Ascending aorta (tissue), 2 donors: ENCODE results near the gene RPL13. TPM values are rescaled to one million over a fixed set of nuclear protein-coding genes. Genes with fewer than 3 reads are reported as not detected.
A peak's percentile ranks its signal among the peaks of the same experiment; 100 is the strongest.

Experiments used
- DNase-seq, 2 donors: peaks; one replicate each; pipeline ENCODE4 v3.0.0-alpha.2; 2019; ENCODE audit warnings: low spot score in 2 of 2
- H3K27ac ChIP-seq, 2 donors: fragments of 200-600 bp; sonication (generic); one replicate each; pipeline ENCODE4 v1.5.1; 2016 to 2017; ENCODE audit warnings: mild to moderate bottlenecking in 1 of 2
- H3K27me3 ChIP-seq: fragments of 200-600 bp; sonication (generic); one replicate; pipeline ENCODE4 v1.5.1; 2017
- H3K36me3 ChIP-seq, 2 donors: fragments of 200-600 bp; sonication (generic); one replicate each; pipeline ENCODE4 v1.5.1; 2016
- H3K4me1 ChIP-seq, 2 donors: fragments of 200-600 bp; sonication (generic); one replicate each; pipeline ENCODE4 v1.5.1; 2016 to 2017; ENCODE audit warnings: mild to moderate bottlenecking in 1 of 2
- H3K4me3 ChIP-seq, 2 donors: fragments of 200-600 bp; sonication (generic); one replicate each; pipeline ENCODE4 v1.5.1; 2016 to 2017; ENCODE audit warnings: mild to moderate bottlenecking in 1 of 2
- H3K9me3 ChIP-seq, 2 donors: fragments of 200-600 bp; sonication (generic); one replicate each; pipeline ENCODE4 v1.5.1; 2016
- intact Hi-C: fragments of 100-400 bp; cut with DNase I; formaldehyde crosslinking; loops from one replicate; pipeline ENCODE4 v1.15.1; 2023
- total RNA-seq: library from RNA; depleted of rRNA; stranded (reverse); fragments of >200 nt; gene quantifications from one replicate; pipeline ENCODE4 v1.1.0, GENCODE V29; 2016
- TF ChIP-seq, protein P1 (sequence below), 3 experiments: fragments of 200-600 bp in 2 of 3; fragments of 450-650 bp in 1 of 3; sonication (generic) in 2 of 3; IDR thresholded peaks; one replicate each; pipeline ENCODE4 v1.5.1; 2016 to 2019; ENCODE audit warnings: antibody characterized with exemption in 3 of 3, mild to moderate bottlenecking in 1 of 3, moderate library complexity in 1 of 3

Gene RPL13
- total RNA-seq, 1 donor from 2014 or later = 8,360 TPM

DNA sequence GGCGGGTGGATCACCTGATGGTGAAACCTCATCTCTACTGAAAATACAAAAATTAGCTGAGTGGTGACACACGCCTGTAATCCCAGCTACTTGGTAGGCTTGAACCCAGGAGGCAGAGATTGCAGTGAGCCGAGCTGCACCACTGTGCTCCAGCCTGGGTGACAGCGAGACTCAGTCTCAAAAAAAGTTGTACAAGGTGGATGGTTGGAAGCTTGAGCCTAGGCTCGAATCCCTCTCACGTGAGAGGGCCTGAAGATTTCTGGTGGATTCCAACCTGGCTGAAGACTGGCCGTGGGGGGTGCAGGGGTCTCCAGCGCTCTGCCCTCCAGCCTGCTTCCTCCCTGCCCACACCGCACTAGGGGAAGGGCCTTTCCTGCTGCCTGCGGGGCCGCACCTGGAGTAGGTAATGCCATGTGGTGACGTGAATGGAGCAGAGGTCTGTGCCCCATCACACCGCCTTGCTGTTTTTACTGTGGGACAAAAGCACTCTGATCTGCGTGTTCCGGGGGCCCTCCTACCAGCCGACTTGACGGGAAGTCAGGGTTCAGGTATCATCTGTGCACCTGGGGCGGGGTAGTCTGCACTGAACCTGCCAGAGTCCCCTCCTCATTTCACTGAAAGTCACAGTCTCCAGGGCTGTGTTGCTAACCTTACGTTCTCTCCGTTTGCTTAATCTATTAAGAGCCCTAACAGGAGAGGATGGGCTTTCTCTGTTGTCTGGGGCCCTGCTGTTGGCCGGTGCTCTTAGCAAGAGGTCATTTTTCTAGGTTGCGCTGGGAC lies 4.2 kb downstream of the RPL13 start:
- Histone ChIP-seq H3K27ac (no peak overlapping the region), H3K27me3 (no peaks in the 10 kb centered on the region), H3K36me3 (peaks cover 34 to 37% of the 10 kb centered on the region in 2 donors), H3K4me3 (no peak overlapping the region), H3K4me1 (peaks cover 18 to 20% of the 10 kb centered on the region in 2 donors), H3K9me3 (no peaks in the 10 kb centered on the region)
- intact Hi-C loops = no loop called here
- DNase-seq = no peak
- TF ChIP-seq, protein P1, sequence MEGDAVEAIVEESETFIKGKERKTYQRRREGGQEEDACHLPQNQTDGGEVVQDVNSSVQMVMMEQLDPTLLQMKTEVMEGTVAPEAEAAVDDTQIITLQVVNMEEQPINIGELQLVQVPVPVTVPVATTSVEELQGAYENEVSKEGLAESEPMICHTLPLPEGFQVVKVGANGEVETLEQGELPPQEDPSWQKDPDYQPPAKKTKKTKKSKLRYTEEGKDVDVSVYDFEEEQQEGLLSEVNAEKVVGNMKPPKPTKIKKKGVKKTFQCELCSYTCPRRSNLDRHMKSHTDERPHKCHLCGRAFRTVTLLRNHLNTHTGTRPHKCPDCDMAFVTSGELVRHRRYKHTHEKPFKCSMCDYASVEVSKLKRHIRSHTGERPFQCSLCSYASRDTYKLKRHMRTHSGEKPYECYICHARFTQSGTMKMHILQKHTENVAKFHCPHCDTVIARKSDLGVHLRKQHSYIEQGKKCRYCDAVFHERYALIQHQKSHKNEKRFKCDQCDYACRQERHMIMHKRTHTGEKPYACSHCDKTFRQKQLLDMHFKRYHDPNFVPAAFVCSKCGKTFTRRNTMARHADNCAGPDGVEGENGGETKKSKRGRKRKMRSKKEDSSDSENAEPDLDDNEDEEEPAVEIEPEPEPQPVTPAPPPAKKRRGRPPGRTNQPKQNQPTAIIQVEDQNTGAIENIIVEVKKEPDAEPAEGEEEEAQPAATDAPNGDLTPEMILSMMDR (IDR thresholded peaks at IDR 0.05) = no peak

DNA sequence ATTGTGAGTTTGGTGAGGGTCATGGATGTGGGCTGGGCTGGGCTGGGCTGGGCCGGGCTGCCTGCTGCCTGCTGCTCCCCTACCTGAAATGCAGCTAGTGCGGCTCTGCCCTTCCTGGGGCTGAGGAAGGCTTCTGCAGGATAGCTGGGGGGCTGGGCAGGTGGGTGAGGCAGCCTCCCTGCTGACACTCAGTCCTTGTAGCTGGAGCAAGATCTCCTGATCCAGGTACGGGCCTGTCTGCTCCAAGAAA lies 4.7 kb downstream of the RPL13 start:
- intact Hi-C loops = no loop called here
- Histone ChIP-seq H3K4me1 (peaks cover 17 to 20% of the 10 kb centered on the region in 2 donors), H3K9me3 (no peaks in the 10 kb centered on the region), H3K27me3 (no peaks in the 10 kb centered on the region), H3K36me3 (peaks cover 34 to 37% of the 10 kb centered on the region in 2 donors), H3K27ac (no peak overlapping the region), H3K4me3 (no peak overlapping the region)
- TF ChIP-seq, protein P1 (IDR thresholded peaks at IDR 0.05) = no peak
- DNase-seq = no peak

DNA sequence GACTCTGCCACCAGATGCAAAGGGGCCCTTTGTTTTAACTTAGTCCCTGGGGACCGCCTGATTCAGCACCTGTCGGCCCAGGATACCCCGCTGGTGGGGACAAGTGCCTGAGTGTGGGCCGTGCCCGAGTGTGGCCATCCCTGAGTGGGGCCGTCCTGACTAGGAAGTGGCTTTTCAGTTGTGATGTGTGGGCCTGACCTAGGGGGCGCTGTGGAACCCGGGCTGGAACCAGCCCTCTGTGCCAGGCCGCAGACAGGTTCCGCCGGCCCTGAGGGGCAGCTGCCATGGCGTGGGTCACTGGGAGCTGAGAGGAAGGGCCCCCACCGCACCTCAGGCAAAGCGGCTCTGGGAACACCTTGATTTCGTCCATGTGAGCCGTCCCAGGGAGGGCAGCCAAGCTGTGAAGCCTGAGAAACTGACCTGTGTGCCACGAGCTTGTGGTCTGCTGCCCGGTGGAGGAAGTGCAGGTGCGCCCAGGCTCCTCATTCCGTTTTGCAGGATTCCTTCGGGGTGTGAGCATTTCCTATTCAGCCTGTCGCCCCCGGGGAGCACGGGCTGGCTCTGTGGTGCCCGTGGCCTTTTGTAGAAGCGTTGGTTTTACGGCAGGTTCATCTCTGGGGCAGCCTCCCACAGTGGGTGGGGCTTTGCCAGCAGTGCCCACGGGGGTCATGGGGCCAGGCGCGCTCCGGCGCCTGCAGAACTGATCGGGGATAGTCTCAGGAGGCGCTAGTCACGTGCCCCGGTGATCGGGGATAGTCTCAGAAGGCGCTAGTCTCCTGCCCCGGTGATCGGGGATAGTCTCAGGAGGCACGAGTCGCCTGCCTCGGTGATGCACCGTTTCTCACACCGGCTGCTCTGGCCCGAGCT lies 5.3 kb downstream of the RPL13 start:
- intact Hi-C loops = no loop called here
- H3K36me3 ChIP-seq = peaks cover 34 to 37% of the 10 kb centered on the region in 2 donors
- no peaks in the 10 kb centered on the region for H3K27me3 ChIP-seq
- peak overlapping the region; percentile 14 to 48 for H3K4me3 ChIP-seq
- TF ChIP-seq, protein P1 (IDR thresholded peaks at IDR 0.05) = peak; percentile 22 to 44 (median 42)
- H3K27ac ChIP-seq = peak overlapping the region in 1 of 2 donors; percentile 13
- no peak for DNase-seq
- H3K9me3 ChIP-seq = no peaks in the 10 kb centered on the region
- H3K4me1 ChIP-seq = peaks cover 17 to 20% of the 10 kb centered on the region in 2 donors

DNA sequence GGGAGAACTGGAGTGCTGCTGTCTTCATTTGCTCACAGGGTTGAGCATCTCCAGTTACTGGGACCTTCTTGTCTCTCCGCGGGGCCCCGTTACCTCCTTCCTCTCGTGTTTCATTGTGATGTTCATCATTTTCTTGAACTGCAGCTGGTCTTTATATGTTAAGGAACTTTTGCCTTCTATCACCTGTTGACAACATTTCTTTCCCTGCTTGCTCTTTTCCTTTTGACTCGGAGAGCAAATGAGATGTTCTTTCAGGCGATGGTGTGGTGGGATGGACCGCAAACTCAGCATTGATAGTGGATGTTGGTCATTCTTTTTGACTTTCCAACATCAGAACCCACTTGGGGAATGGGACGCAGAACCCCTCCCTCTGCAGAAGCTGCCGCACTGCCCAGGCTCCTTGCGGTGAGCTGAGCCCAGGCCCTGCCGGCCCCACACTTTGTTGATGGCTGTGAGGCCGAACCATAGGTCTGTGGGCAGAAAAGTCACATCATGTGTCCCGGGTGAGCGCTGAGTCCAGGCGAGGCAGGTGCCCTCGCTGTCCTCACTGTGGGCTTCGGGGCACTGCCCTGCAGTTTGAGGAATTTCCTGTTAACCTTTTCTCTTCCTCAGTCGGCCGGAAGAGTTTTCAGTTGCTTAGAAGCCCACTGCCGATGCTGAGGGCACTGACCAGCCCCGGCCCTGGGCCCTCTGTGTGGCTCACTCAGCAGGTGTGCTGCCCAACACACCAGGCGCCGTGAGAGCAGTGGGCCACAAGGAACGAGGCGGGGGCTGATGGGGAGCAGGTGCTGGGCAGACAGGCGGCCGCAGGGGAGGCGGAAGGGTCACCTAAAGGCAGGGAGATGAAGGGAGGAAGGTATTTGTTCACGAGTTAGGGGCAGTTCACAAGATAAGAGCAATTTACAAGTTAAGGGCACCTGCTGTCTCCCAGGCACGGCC lies 7.4 kb downstream of the RPL13 start:
- H3K4me1 ChIP-seq = peaks cover 7 to 12% of the 10 kb centered on the region in 2 donors
- H3K9me3 ChIP-seq = no peaks in the 10 kb centered on the region
- intact Hi-C loops = no loop called here
- DNase-seq = no peak
- peaks cover 18 to 19% of the 10 kb centered on the region in 2 donors for H3K36me3 ChIP-seq
- TF ChIP-seq, protein P1 (IDR thresholded peaks at IDR 0.05) = no peak
- H3K27ac ChIP-seq = no peak overlapping the region
- no peaks in the 10 kb centered on the region for H3K27me3 ChIP-seq
- H3K4me3 ChIP-seq = no peak overlapping the region
